Muscle of back (tissue), 11 donors: ENCODE results near the gene MYOZ2. TPM values are rescaled to one million over a fixed set of nuclear protein-coding genes. Genes with fewer than 3 reads are reported as not detected.
A peak's percentile ranks its signal among the peaks of the same experiment; 100 is the strongest.

ENCODE experiments used
- DNase-seq, 3 donors: peaks; one replicate each; pipeline versions ENCODE4 v3.0.0 to v3.0.0-alpha.2; 2013
- polyA plus RNA-seq, 10 donors: library from polyadenylated mRNA; unstranded; fragments of 120-200 nt; gene quantifications; one replicate each; pipeline ENCODE4 v1.2.1, GENCODE V29; 2013; ENCODE audit not compliant: insufficient read length in 10 of 10

The MYOZ2 gene
- polyA plus RNA-seq, 10 donors = 143 to 385 (median 283) TPM

DNA sequence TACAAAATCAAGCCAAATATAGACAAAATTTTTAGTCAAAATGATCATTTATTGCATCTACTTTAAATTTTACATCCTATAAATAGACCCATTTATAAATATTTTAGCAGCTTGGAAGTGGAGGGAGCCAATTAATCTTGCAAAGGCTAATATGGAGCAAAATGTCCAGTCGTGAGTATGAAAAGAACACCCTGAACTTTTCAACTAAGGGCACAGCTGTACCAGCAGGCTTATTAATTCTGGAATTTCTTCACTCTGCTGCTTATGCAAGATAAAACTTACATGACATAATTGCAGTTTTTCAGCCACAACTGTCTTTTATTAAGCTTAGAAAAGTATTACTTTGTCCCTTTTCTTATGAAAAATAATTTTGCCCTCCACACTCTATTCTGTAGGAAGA lies 54.0 kb downstream of the MYOZ2 start:
- DNase-seq = no peak

DNA sequence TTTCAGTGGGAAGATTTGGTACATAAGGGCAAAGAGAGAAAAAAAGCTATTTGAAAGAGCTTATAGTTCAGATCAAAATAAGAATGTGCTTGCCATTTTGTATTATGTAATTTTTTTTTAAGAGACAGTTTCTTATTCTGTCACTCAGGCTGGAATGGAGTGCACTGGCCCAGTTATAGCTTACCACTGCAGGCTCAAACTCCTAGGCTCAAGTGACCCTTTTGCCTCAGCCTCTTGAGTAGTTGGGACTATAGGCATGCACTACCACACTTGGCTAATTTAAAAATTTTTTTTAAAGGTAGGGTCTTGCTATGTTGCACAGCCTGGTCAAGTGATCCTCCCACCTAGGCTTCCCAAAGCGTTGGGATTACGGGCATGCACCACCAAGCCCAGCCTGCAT lies 54.7 kb downstream of the MYOZ2 start:
- no peak for DNase-seq

GRCh38 chr4:119191505-119191904 lies 55.9 kb downstream of the MYOZ2 start:
- no peak for DNase-seq

DNA sequence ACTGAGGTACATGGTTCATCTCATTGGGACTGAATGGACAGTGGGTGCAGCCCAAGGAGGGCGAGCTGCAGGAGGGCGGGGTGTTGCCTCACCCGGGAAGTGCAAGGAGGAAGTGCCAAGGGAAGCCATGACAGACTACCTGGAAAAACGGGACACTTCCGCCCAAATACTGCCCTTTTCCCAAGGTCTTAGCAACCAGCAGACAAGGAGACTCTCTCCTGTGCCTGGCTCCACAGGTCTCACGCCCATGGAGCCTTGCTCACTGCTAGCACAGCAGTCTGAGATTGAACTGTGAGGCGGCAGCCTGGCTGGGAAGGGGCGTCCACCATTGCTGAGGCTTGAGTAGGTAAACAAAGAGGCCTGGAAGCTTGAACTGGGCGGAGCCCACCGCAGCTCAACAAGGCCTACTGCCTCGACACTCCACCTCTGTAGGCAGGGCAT lies 62.2 kb downstream of the MYOZ2 start:
- DNase-seq = no peak

DNA sequence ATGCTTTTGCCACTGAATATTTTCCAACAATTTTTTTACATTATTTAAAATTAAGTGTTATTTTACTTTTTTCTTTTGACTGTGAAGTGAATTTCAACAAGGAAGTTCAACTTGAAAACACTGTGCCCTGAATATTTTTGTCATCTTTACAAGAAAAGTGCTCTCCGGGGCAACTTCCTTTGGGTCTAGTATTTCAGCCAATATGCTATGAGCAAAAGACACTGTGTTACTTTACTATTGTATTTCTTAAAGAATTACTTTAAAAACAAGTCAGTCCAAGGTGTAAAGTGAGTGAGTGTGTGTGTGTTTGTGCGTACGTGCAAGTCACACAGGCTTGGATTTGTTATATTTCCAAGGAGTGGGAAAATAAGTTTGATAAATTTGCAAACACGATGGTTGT lies 69.3 kb downstream of the MYOZ2 start:
- no peak for DNase-seq

- DNase-seq = no peak
Measured at GRCh38 chr4:119205690-119206089, 70.1 kb downstream of the MYOZ2 start.

DNA sequence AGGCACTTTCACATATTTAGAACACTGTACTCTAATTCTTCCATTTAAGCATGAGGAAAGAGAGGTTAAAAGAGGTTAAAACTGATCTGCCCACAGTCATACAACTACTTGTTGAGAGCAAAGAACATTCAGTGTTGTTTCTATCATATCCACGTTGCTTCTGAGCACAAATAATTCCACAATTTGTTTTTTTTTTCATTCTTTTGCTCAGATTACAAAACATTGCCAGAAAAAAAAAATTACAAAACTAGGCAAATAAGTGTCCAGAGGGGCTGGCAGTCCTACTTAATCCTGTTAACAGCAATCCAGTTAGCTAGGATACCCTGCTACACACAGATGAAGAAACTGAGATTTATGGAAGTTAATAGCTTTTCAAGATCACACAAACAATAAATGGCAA lies 70.5 kb downstream of the MYOZ2 start:
- DNase-seq = no peak

DNA sequence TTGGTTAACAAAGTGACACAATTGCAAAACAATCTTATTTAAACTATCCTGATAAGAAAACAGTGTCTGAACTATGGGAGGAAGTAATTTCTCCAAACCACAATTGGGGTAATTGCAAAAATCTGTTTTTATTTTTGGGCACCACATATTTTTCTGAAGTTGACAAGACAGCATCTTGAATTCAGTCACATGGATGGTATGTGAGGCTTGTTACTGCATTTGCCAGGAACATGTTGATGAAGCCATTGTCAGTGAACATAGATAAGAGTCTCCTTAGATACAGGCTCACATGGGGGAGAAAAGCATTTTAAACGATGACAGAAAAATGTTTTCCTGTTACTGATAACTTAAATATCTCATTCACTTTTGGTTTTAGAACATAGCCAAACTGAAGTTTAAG lies 71.4 kb downstream of the MYOZ2 start:
- DNase-seq = peak in 1 of 3 donors; percentile 47

GRCh38 chr4:119209077-119209476 lies 73.4 kb downstream of the MYOZ2 start:
- peak in 1 of 3 donors; percentile 86 for DNase-seq

DNA sequence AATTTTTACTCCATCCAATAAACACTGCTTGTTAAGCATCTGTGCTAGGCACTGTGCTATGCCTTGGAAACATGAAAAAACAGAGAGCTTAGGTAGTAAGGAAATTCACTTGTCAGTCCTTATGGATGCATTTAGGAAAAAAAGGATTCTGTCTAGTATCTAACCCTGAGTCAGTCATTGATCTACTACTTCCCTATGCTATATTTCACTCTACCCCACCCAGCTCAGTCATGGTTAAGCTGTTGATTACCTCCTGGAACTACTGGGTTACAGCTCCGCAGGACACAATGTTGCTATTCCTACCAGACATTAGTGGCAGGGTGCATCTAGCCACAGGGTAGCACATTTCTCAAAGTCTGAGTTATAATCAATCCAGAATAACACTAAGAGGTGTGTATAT lies 74.0 kb downstream of the MYOZ2 start:
- DNase-seq = no peak

- DNase-seq = no peak
Measured at GRCh38 chr4:119210775-119211174, 75.1 kb downstream of the MYOZ2 start.

- DNase-seq = no peak
Measured at GRCh38 chr4:119211867-119212233, 76.2 kb downstream of the MYOZ2 start.

DNA sequence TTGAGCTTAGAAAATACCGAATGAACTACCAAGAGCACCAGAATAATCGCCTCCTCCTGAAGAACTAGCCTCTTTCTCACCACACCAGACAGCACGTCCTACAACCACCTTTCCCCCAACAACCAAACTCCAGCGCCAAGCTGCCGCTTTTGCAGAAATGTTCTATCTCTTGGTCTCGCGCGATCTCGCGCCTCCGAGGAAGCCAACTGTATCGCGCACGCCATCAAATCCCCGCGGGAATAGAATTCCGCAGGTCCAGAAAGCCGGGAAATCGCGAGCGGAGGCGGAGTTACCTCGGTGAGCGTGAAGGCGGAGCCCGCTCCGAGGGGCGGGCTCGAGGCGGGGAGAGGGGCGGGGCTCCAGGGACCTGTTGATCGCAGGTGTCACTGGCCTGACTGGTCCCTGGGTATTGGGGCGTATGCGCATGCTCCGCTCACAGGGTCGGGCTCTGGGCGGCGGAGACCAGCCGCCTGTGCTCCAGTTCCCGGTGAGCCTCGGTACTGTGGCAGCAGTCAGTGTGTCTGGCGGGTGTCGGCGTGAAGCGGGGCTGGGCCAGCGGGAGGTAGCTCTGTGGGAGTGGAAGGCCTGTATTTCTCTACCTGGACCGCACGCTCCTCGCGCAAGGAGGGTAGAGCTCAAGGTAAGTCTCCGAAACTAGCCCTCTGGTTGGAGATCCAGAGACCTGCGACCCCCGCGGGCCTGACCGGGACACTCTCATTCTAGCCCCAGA lies 76.8 kb downstream of the MYOZ2 start, which contains the start of gene USP53:
Gene USP53 (plus strand): TSS at position 480 of the 730 bp plus-strand sequence. CDS start 27,047 bp downstream, outside the sequence.
- DNase-seq = peak; percentile 92 to 96 (median 94)

- peak; percentile 70 to 84 (median 82) for DNase-seq
Measured at GRCh38 chr4:119212964-119213606, 77.5 kb downstream of the MYOZ2 start.

DNA sequence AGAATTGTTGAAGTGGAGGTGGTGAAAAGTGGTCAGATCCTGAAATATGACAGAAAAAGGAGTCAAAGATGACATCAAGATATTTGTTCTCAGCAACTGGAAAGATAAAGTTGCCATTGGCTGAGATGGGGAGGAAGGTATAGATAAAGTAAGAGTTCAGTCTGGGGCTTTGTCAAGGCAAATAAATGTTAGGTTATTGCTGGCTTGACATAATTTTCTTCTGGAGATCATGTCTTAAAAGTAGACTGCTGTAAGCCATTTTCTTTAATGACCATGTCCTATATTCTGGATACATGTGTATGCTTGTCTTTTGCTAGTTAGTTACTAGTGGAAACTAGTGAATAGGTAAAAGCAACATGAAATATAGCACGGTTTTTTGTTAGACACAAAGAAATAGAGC lies 82.5 kb downstream of the MYOZ2 start:
- DNase-seq = no peak

GRCh38 chr4:119221412-119221811 lies 85.8 kb downstream of the MYOZ2 start:
- DNase-seq = no peak

DNA sequence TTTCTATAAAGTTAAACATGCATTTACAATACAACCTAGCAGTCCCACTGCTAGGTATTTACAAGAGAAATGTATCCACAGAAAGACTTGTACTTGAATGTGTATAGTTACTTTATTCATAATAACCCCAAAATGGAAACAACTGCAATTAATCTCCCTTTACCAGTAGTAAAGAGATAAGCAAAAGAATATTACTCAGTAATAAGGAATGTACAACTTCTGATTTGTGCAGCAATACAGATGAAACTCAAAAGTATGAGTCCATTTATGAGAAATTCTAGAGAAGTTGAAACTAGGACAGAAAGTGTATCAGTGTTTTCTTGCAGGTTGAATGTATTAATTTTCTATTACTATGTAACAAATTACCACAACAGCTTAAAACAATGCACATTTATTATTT lies 92.1 kb downstream of the MYOZ2 start:
- DNase-seq = no peak

DNA sequence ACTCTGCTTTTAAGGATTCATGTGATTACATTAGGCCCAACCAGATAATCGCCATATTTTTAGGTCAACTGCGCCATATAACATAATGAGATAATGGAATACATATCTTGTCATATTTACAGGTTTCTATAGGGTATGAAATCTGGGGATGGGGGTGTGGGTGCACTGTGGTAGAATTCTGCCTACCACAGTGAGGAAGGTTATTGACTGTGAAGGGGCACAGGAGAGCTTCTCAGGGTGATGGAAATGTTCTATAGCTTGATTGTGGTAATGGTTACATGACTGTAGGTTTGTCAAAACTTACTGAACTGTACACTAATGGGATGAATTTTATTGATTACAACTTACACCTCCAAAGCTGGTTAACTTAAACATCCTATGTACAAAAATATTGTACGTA lies 92.8 kb downstream of the MYOZ2 start:
- DNase-seq = no peak

- DNase-seq = no peak
Measured at GRCh38 chr4:119229908-119230687, 94.5 kb downstream of the MYOZ2 start.

GRCh38 chr4:119231491-119231890 lies 95.9 kb downstream of the MYOZ2 start:
- no peak for DNase-seq

DNA sequence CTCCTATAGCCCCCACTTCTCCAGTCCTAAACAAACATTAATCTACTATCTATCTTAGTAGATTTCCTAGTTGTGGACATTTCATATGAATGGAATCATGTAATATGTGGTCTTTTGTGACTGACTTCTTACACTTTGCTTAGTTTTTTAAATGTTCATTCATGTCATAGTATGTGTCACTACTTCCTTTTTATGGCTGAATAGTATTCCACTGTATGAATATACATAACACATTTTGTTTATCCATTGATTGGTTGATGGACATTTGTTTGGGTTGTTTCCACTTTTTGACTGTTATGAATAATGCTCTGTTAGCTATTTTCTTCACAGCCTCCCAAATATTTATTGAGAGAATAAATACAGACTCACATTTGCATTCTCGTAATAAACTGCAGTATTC lies 96.7 kb downstream of the MYOZ2 start:
- DNase-seq = no peak

- no peak for DNase-seq
Measured at GRCh38 chr4:119233191-119233590, 97.6 kb downstream of the MYOZ2 start.

- no peak for DNase-seq
Measured at GRCh38 chr4:119233750-119234149, 98.1 kb downstream of the MYOZ2 start.
